MM.1S (cell line): ENCODE measurements around the gene ATP6V0B.
A peak's percentile ranks its signal among the peaks of the same experiment; 100 is the strongest.

Experiments used
- DNase-seq: peaks from one replicate; pipeline ENCODE4 v3.0.0-alpha.2; 2015
- H2AFZ ChIP-seq: fragments of 300-600 bp; sonication (generic); 2 replicates; pipeline ENCODE4 v1.6.0; 2016; ENCODE audit warnings: antibody characterized with exemption, low read length
- H3F3A ChIP-seq: fragments of 300-600 bp; sonication (generic); 2 replicates; pipeline ENCODE4 v1.6.1; 2016; ENCODE audit warnings: mild to moderate bottlenecking, antibody characterized with exemption, low read length, moderate library complexity, mixed read lengths; ENCODE audit not compliant: insufficient read depth
- H3K27ac ChIP-seq: fragments of 300-600 bp; sonication (generic); 2 replicates; pipeline ENCODE4 v1.5.1; 2016; ENCODE audit warnings: mild to moderate bottlenecking, low read length
- H3K27me3 ChIP-seq: fragments of 300-600 bp; sonication (generic); replicated peaks from 2 replicates; pipeline ENCODE4 v1.6.0; 2016; ENCODE audit warnings: low read length; ENCODE audit not compliant: insufficient read depth
- H3K36me3 ChIP-seq: fragments of 300-600 bp; sonication (generic); replicated peaks from 2 replicates; pipeline ENCODE4 v1.6.1; 2016; ENCODE audit warnings: mild to moderate bottlenecking, low read length, mixed read lengths; ENCODE audit not compliant: insufficient read depth
- H3K4me1 ChIP-seq: fragments of 300-600 bp; sonication (generic); 2 replicates; pipeline ENCODE4 v1.6.1; 2016; ENCODE audit warnings: low read length, mixed read lengths
- H3K4me2 ChIP-seq: fragments of 300-600 bp; sonication (generic); 2 replicates; pipeline ENCODE4 v1.6.0; 2016; ENCODE audit warnings: low read depth, low read length
- H3K4me3 ChIP-seq: fragments of 300-600 bp; sonication (generic); 2 replicates; pipeline ENCODE4 v1.5.1; 2016; ENCODE audit warnings: low read length, mixed read lengths
- H3K79me2 ChIP-seq: fragments of 300-600 bp; sonication (generic); 2 replicates; pipeline ENCODE4 v1.6.1; 2016; ENCODE audit warnings: mixed run types, low read length, mixed read lengths
- H3K9ac ChIP-seq: fragments of 300-600 bp; sonication (generic); 2 replicates; pipeline ENCODE4 v1.6.1; 2016; ENCODE audit warnings: low read length, mixed read lengths
- H3K9me2 ChIP-seq: fragments of 300-600 bp; sonication (generic); replicated peaks from 2 replicates; pipeline ENCODE4 v1.6.1; 2016; ENCODE audit warnings: mild to moderate bottlenecking, low read length, mixed read lengths; ENCODE audit not compliant: insufficient read depth
- H3K9me3 ChIP-seq: fragments of 300-600 bp; sonication (generic); replicated peaks from 2 replicates; pipeline ENCODE4 v1.6.1; 2016; ENCODE audit warnings: mild to moderate bottlenecking, low read length, mixed read lengths; ENCODE audit not compliant: insufficient read depth
- H4K20me1 ChIP-seq: fragments of 300-600 bp; sonication (generic); 2 replicates; pipeline ENCODE4 v1.6.1; 2016; ENCODE audit warnings: mild to moderate bottlenecking, low read length, moderate library complexity, mixed read lengths; ENCODE audit not compliant: insufficient read depth
- EZH2 ChIP-seq: fragments of 300-600 bp; sonication (generic); optimal IDR thresholded peaks from 2 replicates; pipeline ENCODE3; 2017; ENCODE audit warnings: low read depth, mild to moderate bottlenecking, antibody characterized with exemption, low read length, mixed read lengths
- EZH2phosphoT487 ChIP-seq: fragments of 300-600 bp; sonication (generic); IDR thresholded peaks from 2 replicates; pipeline ENCODE4 v1.6.1; 2018; ENCODE audit warnings: antibody characterized with exemption, low read length
- TF ChIP-seq, protein P1 (sequence below): fragments of 300-600 bp; sonication (generic); IDR thresholded peaks from 2 replicates; pipeline ENCODE4 v1.5.1; 2016; ENCODE audit warnings: antibody characterized with exemption, low read length, mixed read lengths

The ATP6V0B gene

GRCh38 chr1:43976890-43977289 is 2.1 kb downstream of the ATP6V0B start:
- Histone ChIP-seq H2AFZ (no peak overlapping the region), H3K4me1 (peaks cover 36% of the 10 kb centered on the region), H3K36me3 (0 out of 2 replicates have a peak, but pooled peaks cover 3% of the 10 kb centered on the region), H3K9me2 (no peaks in the 10 kb centered on the region), H3K27me3 (no peaks in the 10 kb centered on the region), H3K4me3 (no peak overlapping the region), H4K20me1 (peaks cover 4% of the 10 kb centered on the region; the same call in 1 of the 2 replicates), H3K27ac (no peak overlapping the region), H3K9ac (no peak overlapping the region), H3K4me2 (0 out of 2 replicates have a peak overlapping the region, but pooled peaks have one; percentile 6), H3F3A (peaks cover 27% of the 10 kb centered on the region), H3K79me2 (peaks cover 49% of the 10 kb centered on the region), H3K9me3 (no peaks in the 10 kb centered on the region)
- TF ChIP-seq EZH2 (no peak), EZH2phosphoT487 (no peak)
- TF ChIP-seq, protein P1, sequence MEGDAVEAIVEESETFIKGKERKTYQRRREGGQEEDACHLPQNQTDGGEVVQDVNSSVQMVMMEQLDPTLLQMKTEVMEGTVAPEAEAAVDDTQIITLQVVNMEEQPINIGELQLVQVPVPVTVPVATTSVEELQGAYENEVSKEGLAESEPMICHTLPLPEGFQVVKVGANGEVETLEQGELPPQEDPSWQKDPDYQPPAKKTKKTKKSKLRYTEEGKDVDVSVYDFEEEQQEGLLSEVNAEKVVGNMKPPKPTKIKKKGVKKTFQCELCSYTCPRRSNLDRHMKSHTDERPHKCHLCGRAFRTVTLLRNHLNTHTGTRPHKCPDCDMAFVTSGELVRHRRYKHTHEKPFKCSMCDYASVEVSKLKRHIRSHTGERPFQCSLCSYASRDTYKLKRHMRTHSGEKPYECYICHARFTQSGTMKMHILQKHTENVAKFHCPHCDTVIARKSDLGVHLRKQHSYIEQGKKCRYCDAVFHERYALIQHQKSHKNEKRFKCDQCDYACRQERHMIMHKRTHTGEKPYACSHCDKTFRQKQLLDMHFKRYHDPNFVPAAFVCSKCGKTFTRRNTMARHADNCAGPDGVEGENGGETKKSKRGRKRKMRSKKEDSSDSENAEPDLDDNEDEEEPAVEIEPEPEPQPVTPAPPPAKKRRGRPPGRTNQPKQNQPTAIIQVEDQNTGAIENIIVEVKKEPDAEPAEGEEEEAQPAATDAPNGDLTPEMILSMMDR = no peak
- DNase-seq = no peak

- H3K36me3 ChIP-seq = 0 out of 2 replicates have a peak, but pooled peaks cover 3% of the 10 kb centered on the region
- no peak overlapping the region for H3K9ac ChIP-seq
- H3K4me1 ChIP-seq = peaks cover 36% of the 10 kb centered on the region
Measured at GRCh38 chr1:43977376-43978263, 2.9 kb downstream of the ATP6V0B start.

GRCh38 chr1:43978264-43978550 is 3.4 kb downstream of the ATP6V0B start:
- Histone ChIP-seq H3K4me1 (peaks cover 33% of the 10 kb centered on the region), H3K9me2 (no peaks in the 10 kb centered on the region), H3K9me3 (no peaks in the 10 kb centered on the region), H3F3A (peaks cover 27% of the 10 kb centered on the region), H3K36me3 (0 out of 2 replicates have a peak, but pooled peaks cover 3% of the 10 kb centered on the region), H3K27ac (no peak overlapping the region), H3K9ac (no peak overlapping the region; the same call in 1 of the 2 replicates), H2AFZ (no peak overlapping the region), H3K4me3 (peak overlapping the region; percentile 75; the same call in 1 of the 2 replicates), H4K20me1 (peaks cover 4% of the 10 kb centered on the region; the same call in 1 of the 2 replicates), H3K4me2 (peak overlapping the region; percentile 99), H3K79me2 (peaks cover 51% of the 10 kb centered on the region), H3K27me3 (no peaks in the 10 kb centered on the region)
- DNase-seq = no peak
- TF ChIP-seq EZH2 (no peak), EZH2phosphoT487 (no peak)
- TF ChIP-seq, protein P1 = no peak

More at GRCh38 chr1:43977376-43978263, 2.9 kb downstream of the ATP6V0B start:
- no peak overlapping the region for H3K4me3 ChIP-seq
- H2AFZ ChIP-seq = no peak overlapping the region
- DNase-seq = no peak
- H3K4me2 ChIP-seq = peak overlapping the region; percentile 99; the same call in 1 of the 2 replicates
- H3K9me3 ChIP-seq = no peaks in the 10 kb centered on the region
- peaks cover 4% of the 10 kb centered on the region; the same call in 1 of the 2 replicates for H4K20me1 ChIP-seq
- no peak overlapping the region for H3K27ac ChIP-seq
- peaks cover 27% of the 10 kb centered on the region for H3F3A ChIP-seq
- no peaks in the 10 kb centered on the region for H3K27me3 ChIP-seq
- peaks cover 51% of the 10 kb centered on the region for H3K79me2 ChIP-seq
- TF ChIP-seq EZH2 = no peak
- no peak for TF ChIP-seq EZH2phosphoT487
- TF ChIP-seq, protein P1 = no peak
- H3K9me2 ChIP-seq = no peaks in the 10 kb centered on the region
